Astrocyte (in vitro differentiated cells and primary cell): ENCODE data around the gene STUB1.

ENCODE experiments used
- CTCF ChIP-seq: IDR thresholded peaks from 2 replicates; pipeline ENCODE4 v1.5.1; 2011; ENCODE audit warnings: low read depth, mild to moderate bottlenecking, inconsistent platforms, low read length, moderate library complexity; ENCODE audit not compliant: insufficient read depth
- EZH2 ChIP-seq: IDR thresholded peaks from 2 replicates; pipeline ENCODE4 v1.6.1; 2012; ENCODE audit warnings: mild to moderate bottlenecking, low read length, inconsistent platforms; ENCODE audit not compliant: insufficient read depth

GRCh38 chr16:644556-644955 is 35.7 kb upstream of the STUB1 start:
- TF ChIP-seq EZH2: no peak
- TF ChIP-seq CTCF: no peak
